Tibial nerve (tissue), 3 donors: ENCODE results near the gene FOS.

Experiments used
- EP300 ChIP-seq, 2 donors: sonication (generic); formaldehyde crosslinking; IDR thresholded peaks; one replicate each; pipeline ENCODE4 v1.6.1; 2017; ENCODE audit warnings: antibody characterized with exemption in 2 of 2, mild to moderate bottlenecking in 1 of 2
- POLR2A ChIP-seq, 2 donors: fragments of 450-650 bp; IDR thresholded peaks; one replicate each; pipeline ENCODE4 v1.6.1; 2017; ENCODE audit warnings: antibody characterized with exemption in 2 of 2, mild to moderate bottlenecking in 2 of 2, moderate library complexity in 2 of 2

GRCh38 chr14:75312341-75312740 lies 33.7 kb downstream of the FOS start:
- TF ChIP-seq EP300 (IDR thresholded peaks at IDR 0.05) (no peak), POLR2A (IDR thresholded peaks at IDR 0.05) (no peak)
